Astrocyte of the cerebellum (primary cell): ENCODE results near the gene B4GALNT2.
A peak's percentile ranks its signal among the peaks of the same experiment; 100 is the strongest.

Experiments used
- DNase-seq: peaks from one replicate; pipeline ENCODE4 v3.0.0-alpha.2; 2011; ENCODE audit warnings: low read depth
- H3K4me3 ChIP-seq: 2 replicates; pipeline ENCODE4 v1.5.1; 2011; ENCODE audit warnings: mild to moderate bottlenecking, low read depth, low read length, moderate library complexity
- in situ Hi-C: cut with HindIII; loops from 2 replicates; pipeline ENCODE4 v1.10.0; 2017; ENCODE audit warnings: low sequenced_read_pairs
- TF ChIP-seq, protein P1 (sequence below): IDR thresholded peaks from 2 replicates; pipeline ENCODE4 v1.5.1; 2012; ENCODE audit warnings: low read length, low read depth, moderate library complexity, mild to moderate bottlenecking; ENCODE audit errors: missing control alignments

The B4GALNT2 gene

DNA sequence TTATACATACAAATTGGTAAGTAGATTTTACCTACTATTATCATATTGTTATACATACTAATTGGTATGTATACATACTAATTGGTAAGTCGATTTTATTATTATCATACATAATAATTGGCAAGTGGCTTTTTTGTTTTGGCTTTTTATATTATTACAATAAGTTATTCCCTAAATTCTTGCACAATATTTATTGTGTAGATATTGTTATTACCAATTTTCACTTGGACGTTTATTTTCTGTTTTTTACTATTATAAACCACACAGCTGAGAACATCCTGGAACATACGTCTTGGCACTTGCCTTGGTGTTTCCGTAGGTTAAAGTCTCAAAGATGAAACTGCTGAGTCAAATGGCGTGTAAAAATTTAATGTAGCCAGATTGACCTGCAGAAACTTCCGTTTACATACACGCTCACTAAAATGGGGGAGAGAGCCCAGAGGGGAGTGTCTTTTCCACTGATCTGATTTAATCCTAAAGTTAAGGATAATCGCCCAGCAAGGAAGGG, 58.9 kb downstream of the B4GALNT2 start:
- H3K4me3 ChIP-seq, result peak overlapping the region; percentile 72
- TF ChIP-seq, protein P1, sequence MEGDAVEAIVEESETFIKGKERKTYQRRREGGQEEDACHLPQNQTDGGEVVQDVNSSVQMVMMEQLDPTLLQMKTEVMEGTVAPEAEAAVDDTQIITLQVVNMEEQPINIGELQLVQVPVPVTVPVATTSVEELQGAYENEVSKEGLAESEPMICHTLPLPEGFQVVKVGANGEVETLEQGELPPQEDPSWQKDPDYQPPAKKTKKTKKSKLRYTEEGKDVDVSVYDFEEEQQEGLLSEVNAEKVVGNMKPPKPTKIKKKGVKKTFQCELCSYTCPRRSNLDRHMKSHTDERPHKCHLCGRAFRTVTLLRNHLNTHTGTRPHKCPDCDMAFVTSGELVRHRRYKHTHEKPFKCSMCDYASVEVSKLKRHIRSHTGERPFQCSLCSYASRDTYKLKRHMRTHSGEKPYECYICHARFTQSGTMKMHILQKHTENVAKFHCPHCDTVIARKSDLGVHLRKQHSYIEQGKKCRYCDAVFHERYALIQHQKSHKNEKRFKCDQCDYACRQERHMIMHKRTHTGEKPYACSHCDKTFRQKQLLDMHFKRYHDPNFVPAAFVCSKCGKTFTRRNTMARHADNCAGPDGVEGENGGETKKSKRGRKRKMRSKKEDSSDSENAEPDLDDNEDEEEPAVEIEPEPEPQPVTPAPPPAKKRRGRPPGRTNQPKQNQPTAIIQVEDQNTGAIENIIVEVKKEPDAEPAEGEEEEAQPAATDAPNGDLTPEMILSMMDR, result no peak
- peak; percentile 9 for DNase-seq
- in situ Hi-C loops, result no loop called here

DNA sequence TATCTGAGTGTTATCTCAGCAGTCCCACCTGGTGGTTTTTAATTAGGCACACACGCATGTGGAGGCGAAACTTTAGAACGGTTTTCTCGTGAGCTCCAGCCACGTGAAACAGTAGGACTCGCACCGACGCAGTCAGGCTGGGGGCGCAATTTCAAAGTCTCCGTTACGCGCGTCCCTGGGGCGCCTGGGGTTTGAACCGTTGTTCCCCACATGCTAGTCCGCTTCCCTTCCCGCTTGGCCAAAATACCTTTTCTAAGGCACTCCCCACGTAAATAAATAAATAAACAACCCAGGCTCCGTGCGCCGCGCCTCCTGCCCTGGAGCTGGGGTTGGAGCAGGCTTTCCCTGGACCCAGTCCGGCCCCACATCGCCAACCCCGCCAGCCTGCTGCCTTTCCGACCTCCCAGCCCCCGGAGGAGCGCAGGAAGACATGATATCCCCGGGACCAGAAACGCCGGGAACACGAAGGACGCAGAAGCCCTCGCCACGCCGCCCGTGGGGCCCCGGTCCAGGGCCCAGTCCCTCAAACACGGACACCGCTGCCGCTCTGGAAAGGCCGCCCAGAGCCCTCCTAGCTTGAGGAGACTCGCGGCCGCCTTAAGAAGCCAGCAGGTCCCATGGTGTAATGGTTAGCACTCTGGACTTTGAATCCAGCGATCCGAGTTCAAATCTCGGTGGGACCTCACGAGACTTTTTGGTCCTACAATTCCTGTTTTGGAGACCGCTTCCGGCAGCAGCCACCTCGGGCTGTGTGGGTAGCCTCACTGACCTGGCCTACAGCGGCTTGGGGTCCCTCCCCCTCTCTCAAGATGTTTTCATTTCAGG, 59.6 kb downstream of the B4GALNT2 start:
- TF ChIP-seq, protein P1, result peak; percentile 25
- peak; percentile 40 for DNase-seq
- peak overlapping the region; percentile 72 for H3K4me3 ChIP-seq
- in situ Hi-C loops, result no loop called here

DNA sequence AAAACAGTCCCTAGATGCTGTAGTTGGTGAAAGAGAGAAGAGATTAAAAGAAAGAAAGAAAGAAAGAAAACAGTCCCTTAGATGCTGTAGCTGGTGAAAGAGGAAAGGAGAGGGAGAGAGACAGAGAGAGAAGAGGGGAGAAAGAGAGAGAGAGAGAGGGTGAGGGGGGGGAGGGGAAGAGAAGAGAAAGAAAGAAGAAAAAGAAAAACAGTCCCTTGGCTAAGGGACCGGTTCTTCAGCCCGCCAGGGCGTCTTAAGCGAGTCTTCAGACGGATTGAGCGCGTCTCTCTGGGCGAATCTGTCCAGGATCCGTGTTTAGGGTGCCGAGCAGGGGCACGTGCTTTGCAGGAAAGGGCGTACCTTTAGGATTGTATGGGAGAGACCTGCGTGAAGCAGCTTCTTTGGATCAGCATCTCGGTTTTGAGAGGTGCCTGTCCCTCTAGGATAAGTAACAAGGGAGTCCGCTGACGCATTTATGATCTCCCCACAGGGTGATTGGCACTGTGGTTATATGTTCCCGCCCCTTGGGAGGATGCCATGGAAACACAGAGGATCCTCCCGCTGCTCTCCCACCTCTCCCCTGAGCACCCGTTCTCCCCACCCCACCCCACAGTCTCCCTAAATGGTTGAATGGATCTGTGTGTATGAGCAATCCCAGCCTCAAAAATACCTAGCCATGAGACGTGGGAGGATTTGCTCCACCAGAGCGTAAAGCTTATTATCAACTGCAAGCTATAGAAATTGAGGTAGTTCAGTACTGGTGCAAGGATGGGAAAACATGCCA, 61.1 kb downstream of the B4GALNT2 start:
- H3K4me3 ChIP-seq, result peak overlapping the region; percentile 72
- in situ Hi-C loops, result no loop called here
- TF ChIP-seq, protein P1, result no peak
- peak; percentile 24 for DNase-seq

DNA sequence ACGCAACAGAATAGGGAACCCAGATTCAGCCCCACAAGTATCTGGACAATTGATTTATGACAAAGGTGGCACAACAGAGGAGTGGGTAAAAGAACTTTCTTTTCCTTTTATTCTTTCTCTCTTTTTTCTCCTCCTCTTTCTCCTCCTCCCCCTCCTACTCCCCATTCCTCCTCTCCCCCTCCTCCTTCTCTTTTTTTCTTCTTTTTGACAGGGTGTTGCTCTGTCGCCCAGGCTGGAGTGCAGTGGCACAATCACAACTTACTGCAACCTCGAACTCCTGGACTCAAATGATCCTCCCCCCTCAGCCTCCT, 61.7 kb downstream of the B4GALNT2 start:
- in situ Hi-C loops, result no loop called here
- DNase-seq, result no peak
- H3K4me3 ChIP-seq, result no peak overlapping the region
- TF ChIP-seq, protein P1, result no peak

DNA sequence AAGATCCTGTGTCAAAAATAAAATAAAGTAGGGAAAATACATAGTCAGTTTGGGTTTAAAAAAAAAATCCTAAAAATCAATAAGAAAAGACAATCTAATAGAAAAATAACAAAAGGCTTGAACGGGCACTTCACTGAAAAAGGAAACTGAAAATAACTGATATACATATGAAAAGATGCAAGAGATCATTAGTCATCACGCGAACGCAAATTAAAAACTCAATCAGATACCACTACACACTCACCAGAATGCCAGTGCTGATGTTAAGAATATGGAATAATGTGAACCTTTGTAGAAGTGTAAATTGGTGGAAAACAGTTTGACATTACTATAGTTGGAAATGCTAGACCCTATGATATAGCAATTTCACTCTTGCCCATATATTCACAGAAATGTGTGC, 63.2 kb downstream of the B4GALNT2 start:
- no peak overlapping the region for H3K4me3 ChIP-seq
- in situ Hi-C loops, result no loop called here
- TF ChIP-seq, protein P1, result no peak
- no peak for DNase-seq

DNA sequence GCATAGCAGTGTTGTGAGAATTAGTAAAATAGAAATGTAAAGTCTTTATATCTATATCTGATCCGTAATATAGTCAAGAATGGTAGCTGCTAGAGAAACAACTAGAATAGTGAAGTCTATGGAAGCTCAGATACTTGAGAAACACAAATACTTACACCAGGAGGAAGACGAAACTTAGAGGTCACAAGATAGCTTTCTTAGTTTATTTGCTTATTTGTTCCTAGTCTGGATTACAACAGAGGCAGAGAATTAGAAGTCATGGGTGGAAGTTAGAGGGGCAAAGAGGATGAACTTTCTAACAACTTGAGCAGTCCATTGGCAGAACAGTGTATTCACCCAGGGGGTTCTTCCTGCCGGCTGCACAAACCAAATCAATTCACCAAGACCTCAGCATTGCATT, 64.0 kb downstream of the B4GALNT2 start:
- TF ChIP-seq, protein P1, result no peak
- in situ Hi-C loops, result no loop called here
- no peak for DNase-seq
- H3K4me3 ChIP-seq, result no peak overlapping the region
